ENCODE results near the gene OR6C1. TPM values are rescaled to one million over a fixed set of nuclear protein-coding genes. Genes with fewer than 3 reads are reported as not detected.
"Not testable (repeated sequence)": the region's sequence is repeated elsewhere in the genome, so short reads cannot be mapped to it uniquely, and the experiment has no call there.

Gene OR6C1
- total RNA-seq, 6 experiments from 2014 or later = not detected

DNA sequence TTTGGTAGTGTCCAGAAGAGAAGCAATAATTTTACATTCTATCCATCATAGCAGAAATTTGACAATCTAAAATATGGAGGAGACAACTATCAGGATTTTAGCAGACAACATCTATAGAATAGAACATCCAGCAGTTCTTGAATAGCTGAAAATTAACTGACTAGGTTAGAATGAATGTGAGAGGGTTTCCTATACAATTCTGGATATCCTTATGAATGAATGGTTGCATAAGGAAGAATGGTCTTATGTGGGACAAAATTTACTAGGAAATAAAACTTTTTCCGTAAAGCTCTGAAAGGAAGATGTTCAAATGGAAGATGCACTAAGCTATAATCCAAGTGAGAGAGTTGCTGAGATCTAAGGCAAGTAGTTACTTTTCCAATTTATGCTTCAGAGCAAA is 16.3 kb downstream of the OR6C1 start, which contains the start of gene OR6C3:
Gene OR6C3, plus strand, starts transcription at position 301 of the 400 bp plus-strand sequence. CDS start 955 bp downstream, outside the sequence.
- H3K27me3 Mint-ChIP-seq (ENCODE audit: insufficient read depth) = no peaks in the 10 kb centered on the region
- no peak within 1 kb of the TSS for H3K4me3 Mint-ChIP-seq
- TF ChIP-seq, protein P1, sequence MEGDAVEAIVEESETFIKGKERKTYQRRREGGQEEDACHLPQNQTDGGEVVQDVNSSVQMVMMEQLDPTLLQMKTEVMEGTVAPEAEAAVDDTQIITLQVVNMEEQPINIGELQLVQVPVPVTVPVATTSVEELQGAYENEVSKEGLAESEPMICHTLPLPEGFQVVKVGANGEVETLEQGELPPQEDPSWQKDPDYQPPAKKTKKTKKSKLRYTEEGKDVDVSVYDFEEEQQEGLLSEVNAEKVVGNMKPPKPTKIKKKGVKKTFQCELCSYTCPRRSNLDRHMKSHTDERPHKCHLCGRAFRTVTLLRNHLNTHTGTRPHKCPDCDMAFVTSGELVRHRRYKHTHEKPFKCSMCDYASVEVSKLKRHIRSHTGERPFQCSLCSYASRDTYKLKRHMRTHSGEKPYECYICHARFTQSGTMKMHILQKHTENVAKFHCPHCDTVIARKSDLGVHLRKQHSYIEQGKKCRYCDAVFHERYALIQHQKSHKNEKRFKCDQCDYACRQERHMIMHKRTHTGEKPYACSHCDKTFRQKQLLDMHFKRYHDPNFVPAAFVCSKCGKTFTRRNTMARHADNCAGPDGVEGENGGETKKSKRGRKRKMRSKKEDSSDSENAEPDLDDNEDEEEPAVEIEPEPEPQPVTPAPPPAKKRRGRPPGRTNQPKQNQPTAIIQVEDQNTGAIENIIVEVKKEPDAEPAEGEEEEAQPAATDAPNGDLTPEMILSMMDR (IDR thresholded peaks at IDR 0.05) = no peak
- H3K36me3 Mint-ChIP-seq (ENCODE audit: low read depth) = no peaks in the 10 kb centered on the region
- no peaks in the 10 kb centered on the region for H3K4me1 Mint-ChIP-seq (ENCODE audit: low read depth)
- H3K27ac Mint-ChIP-seq = no peak within 1 kb of the TSS
- peaks cover 22% of the 10 kb centered on the region for H3K9me3 Mint-ChIP-seq
- no peak for DNase-seq

DNA sequence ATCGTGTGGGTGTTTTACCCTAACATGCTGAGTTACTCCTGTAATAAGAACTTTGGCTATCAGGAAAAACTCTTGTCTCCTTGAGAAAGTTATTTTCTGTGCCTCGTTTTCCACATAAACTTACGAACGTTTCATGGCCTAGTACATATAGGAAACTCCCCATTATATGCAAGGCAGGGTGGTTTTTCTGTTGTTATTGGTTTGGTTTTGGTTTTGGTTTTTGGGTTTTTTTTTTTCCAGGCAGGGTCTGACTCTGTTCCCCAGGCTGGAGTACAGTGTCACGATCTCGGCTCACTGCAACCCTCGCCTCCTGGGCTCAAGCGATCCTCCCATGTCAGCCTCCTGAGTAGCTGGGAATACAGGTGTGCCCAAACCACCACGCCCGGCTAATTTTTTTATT is 21.9 kb downstream of the OR6C1 start:
- no peaks in the 10 kb centered on the region for H3K27me3 Mint-ChIP-seq (ENCODE audit: insufficient read depth)

DNA sequence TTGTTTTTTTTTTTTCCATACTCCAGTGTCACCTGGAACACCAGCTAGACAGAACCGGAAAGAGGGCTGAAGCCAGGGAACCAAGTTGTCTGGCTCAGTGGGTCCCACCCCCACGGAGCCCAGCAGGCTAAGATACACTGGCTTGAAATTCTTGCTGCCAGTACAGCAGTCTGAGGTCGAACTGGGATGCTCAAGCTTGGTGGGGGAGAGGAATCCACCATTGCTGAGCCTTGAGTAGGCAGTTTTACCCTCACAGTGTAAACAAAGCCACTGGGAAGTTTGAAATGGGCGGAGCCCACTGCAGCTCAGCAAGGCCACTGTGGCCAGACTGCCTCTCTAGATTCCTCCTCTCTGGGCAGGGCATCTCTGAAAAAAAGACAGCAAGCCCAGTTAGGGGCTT is 41.2 kb downstream of the OR6C1 start:
- H3K4me1 Mint-ChIP-seq (ENCODE audit: low read depth); H3K4me3 Mint-ChIP-seq; DNase-seq; H3K36me3 Mint-ChIP-seq (ENCODE audit: low read depth); H3K27ac Mint-ChIP-seq; H3K27me3 Mint-ChIP-seq (ENCODE audit: insufficient read depth): not testable (repeated sequence)
- peaks cover 54% of the 10 kb centered on the region for H3K9me3 Mint-ChIP-seq

More for the DNA sequence above, 21.9 kb downstream of the OR6C1 start:
- H3K4me1 Mint-ChIP-seq (ENCODE audit: low read depth) = no peaks in the 10 kb centered on the region
- no peak for DNase-seq
- H3K36me3 Mint-ChIP-seq (ENCODE audit: low read depth) = no peaks in the 10 kb centered on the region
- H3K27ac Mint-ChIP-seq = no peak overlapping the region
- H3K9me3 Mint-ChIP-seq = peaks cover 36% of the 10 kb centered on the region
- TF ChIP-seq, protein P1 (IDR thresholded peaks at IDR 0.05) = no peak
- H3K4me3 Mint-ChIP-seq = no peak overlapping the region

DNA sequence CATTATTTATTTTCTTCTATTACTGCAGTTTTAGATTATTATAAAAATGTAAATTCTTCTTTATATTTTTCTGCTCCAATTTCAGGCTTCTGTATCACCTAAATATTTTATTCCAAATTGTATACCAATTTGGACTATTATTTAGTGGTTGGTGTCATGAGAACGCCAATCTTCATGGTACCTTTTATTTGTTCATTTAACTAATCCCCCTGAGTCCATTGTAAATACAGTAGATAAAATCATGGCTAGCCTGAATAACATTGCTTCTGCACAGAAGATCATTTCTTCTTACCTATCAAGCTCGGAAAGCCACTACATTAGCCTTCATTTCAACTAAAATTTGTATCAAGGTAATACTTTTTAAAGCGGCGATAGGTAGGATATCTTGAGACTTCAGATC is 48.5 kb downstream of the OR6C1 start, which contains the start of gene OR6C75:
Gene OR6C75, plus strand, starts transcription at position 301 of the 400 bp plus-strand sequence. CDS start 2,136 bp downstream, outside the sequence.
- H3K36me3 Mint-ChIP-seq (ENCODE audit: low read depth) = no peaks in the 10 kb centered on the region
- H3K9me3 Mint-ChIP-seq = peaks cover 38% of the 10 kb centered on the region
- H3K27me3 Mint-ChIP-seq (ENCODE audit: insufficient read depth) = no peaks in the 10 kb centered on the region
- DNase-seq = no peak
- TF ChIP-seq, protein P1 (IDR thresholded peaks at IDR 0.05) = no peak
- H3K4me1 Mint-ChIP-seq (ENCODE audit: low read depth) = no peaks in the 10 kb centered on the region
- no peak within 1 kb of the TSS for H3K27ac Mint-ChIP-seq
- H3K4me3 Mint-ChIP-seq = no peak within 1 kb of the TSS

DNA sequence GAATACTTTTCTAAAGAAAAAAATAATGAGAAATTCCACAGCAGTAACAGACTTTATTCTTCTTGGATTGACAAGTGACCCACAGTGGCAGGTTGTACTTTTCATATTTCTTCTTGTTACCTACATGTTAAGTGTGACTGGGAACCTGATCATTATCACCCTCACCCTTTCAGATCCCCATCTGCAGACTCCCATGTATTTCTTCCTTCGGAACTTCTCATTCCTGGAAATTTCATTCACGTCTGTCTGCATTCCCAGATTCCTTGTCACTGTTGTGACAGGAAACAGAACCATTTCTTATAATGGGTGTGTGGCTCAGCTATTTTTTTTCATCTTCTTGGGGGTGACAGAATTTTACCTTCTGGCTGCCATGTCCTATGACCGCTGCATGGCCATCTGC is 50.9 kb downstream of the OR6C1 start:
- TF ChIP-seq, protein P1 (IDR thresholded peaks at IDR 0.05) = no peak

More for the DNA sequence above, 50.9 kb downstream of the OR6C1 start:
- Mint-ChIP-seq H3K36me3 (ENCODE audit: low read depth) (no peaks in the 10 kb centered on the region), H3K27ac (no peak overlapping the region), H3K27me3 (ENCODE audit: insufficient read depth) (no peaks in the 10 kb centered on the region), H3K9me3 (peaks cover 14% of the 10 kb centered on the region), H3K4me3 (no peak overlapping the region), H3K4me1 (ENCODE audit: low read depth) (no peaks in the 10 kb centered on the region)
- no peak for DNase-seq

Other genes with a start within 250 kb of the OR6C1 start
- gene OR9K2, start 187.9 kb upstream of the OR6C1 start, total RNA-seq (2021; fragmentation: NEBNext Ultra II Directional; extraction: Animal tissue kit (Norgen Biotek cat#: 25700)) = not detected
- not detected for gene OR10A7, start 93.3 kb upstream of the OR6C1 start, total RNA-seq (2021; fragmentation: NEBNext Ultra II Directional; extraction: Animal tissue kit (Norgen Biotek cat#: 25700))
- not detected for gene OR6C74, start 69.7 kb upstream of the OR6C1 start, total RNA-seq (2021; fragmentation: NEBNext Ultra II Directional; extraction: Animal tissue kit (Norgen Biotek cat#: 25700))
- gene OR6C6, start 17.8 kb upstream of the OR6C1 start, total RNA-seq (2021; fragmentation: NEBNext Ultra II Directional; extraction: Animal tissue kit (Norgen Biotek cat#: 25700)) = not detected
- not detected for gene OR6C3, start 16.4 kb downstream of the OR6C1 start, total RNA-seq (2021; fragmentation: NEBNext Ultra II Directional; extraction: Animal tissue kit (Norgen Biotek cat#: 25700))
- not detected for gene OR6C75, start 48.6 kb downstream of the OR6C1 start, total RNA-seq (2021; fragmentation: NEBNext Ultra II Directional; extraction: Animal tissue kit (Norgen Biotek cat#: 25700))
- gene OR6C65, start 86.2 kb downstream of the OR6C1 start, total RNA-seq (2021; fragmentation: NEBNext Ultra II Directional; extraction: Animal tissue kit (Norgen Biotek cat#: 25700)) = not detected
- not detected for gene OR6C76, start 111.9 kb downstream of the OR6C1 start, total RNA-seq (2021; fragmentation: NEBNext Ultra II Directional; extraction: Animal tissue kit (Norgen Biotek cat#: 25700))
- gene OR6C2, start 129.7 kb downstream of the OR6C1 start, total RNA-seq (2021; fragmentation: NEBNext Ultra II Directional; extraction: Animal tissue kit (Norgen Biotek cat#: 25700)) = not detected
- gene OR6C70, start 155.8 kb downstream of the OR6C1 start, total RNA-seq (2021; fragmentation: NEBNext Ultra II Directional; extraction: Animal tissue kit (Norgen Biotek cat#: 25700)) = not detected
- gene OR6C68, start 178.0 kb downstream of the OR6C1 start, total RNA-seq (2021; fragmentation: NEBNext Ultra II Directional; extraction: Animal tissue kit (Norgen Biotek cat#: 25700)) = not detected
- not detected for gene OR6C4, start 235.3 kb downstream of the OR6C1 start, total RNA-seq (2021; fragmentation: NEBNext Ultra II Directional; extraction: Animal tissue kit (Norgen Biotek cat#: 25700))